Body of pancreas (tissue), 4 donors: ENCODE measurements around the gene GLT8D2. TPM values are rescaled to one million over a fixed set of nuclear protein-coding genes. Genes with fewer than 3 reads are reported as not detected.

Source experiments
- ATAC-seq: fragments of 150-250 bp; one replicate; pipeline ENCODE4 v1.9.1; 2016
- DNase-seq, 4 donors: peaks; one replicate each; pipeline ENCODE4 v3.0.0-alpha.2; 2019
- H3K27ac ChIP-seq, 4 donors: fragments of 200-600 bp; sonication (generic); 1 replicate in 3 of 4; 2 replicates in 1 of 4; pipeline versions ENCODE4 v1.5.1 to v1.6.1; 2016 to 2019; ENCODE audit warnings: mild to moderate bottlenecking in 1 of 4, mixed read lengths in 1 of 4, moderate library complexity in 1 of 4
- H3K27me3 ChIP-seq, 2 donors: fragments of 200-600 bp; sonication (generic); one replicate each; pipeline ENCODE4 v1.6.0; 2016; ENCODE audit warnings: mild to moderate bottlenecking in 1 of 2
- H3K36me3 ChIP-seq, 2 donors: fragments of 200-600 bp; sonication (generic); replicated peaks in 1 of 2; 2 replicates each; pipeline ENCODE4 v1.5.1; 2016; ENCODE audit warnings: low read depth in 2 of 2; ENCODE audit not compliant: insufficient read depth in 1 of 2
- H3K4me1 ChIP-seq: fragments of 200-600 bp; sonication (generic); one replicate; pipeline ENCODE4 v1.6.0; 2016
- H3K4me3 ChIP-seq, 2 donors: fragments of 200-600 bp; sonication (generic); 1 replicate in 1 of 2; 2 replicates in 1 of 2; pipeline ENCODE4 v1.5.1; 2016 to 2019
- H3K9me3 ChIP-seq, 3 donors: fragments of 200-600 bp; sonication (generic); 1 replicate in 2 of 3; 2 replicates in 1 of 3; pipeline ENCODE4 v1.5.1; 2016
- CTCF ChIP-seq, 7 experiments: fragments of 450-650 bp in 4 of 7; fragments of 200-600 bp in 3 of 7; sonication (generic) in 3 of 7; IDR thresholded peaks; one replicate each; pipeline ENCODE4 v1.5.1; 2016 to 2019; ENCODE audit warnings: antibody characterized with exemption in 7 of 7
- POLR2A ChIP-seq, 3 donors: fragments of 450-650 bp; IDR thresholded peaks; one replicate each; pipeline ENCODE4 v1.6.1; 2016; ENCODE audit warnings: antibody characterized with exemption in 3 of 3, mild to moderate bottlenecking in 2 of 3
- WGBS, 2 donors: methylation state at CpG; one replicate each; pipeline ENCODE4 v1.1.5; 2017; 5-methylcytosine and 5-hydroxymethylcytosine counted together
- intact Hi-C: fragments of 100-400 bp; cut with DNase I; formaldehyde crosslinking; loops from one replicate; pipeline ENCODE4 v1.15.1; 2023
- total RNA-seq, 2 donors: library from RNA; depleted of rRNA; stranded (reverse); fragments of >200 nt; gene quantifications; one replicate each; pipeline ENCODE4 v1.1.0, GENCODE V29; 2016

GLT8D2 gene
- total RNA-seq, 2 donors from 2014 or later = 0.99 to 6.0 TPM

GRCh38 chr12:104006929-104007328, 43.1 kb downstream of the GLT8D2 start:
- no peak overlapping the region for H3K27ac ChIP-seq
- intact Hi-C loops = no loop called here
- no peaks in the 10 kb centered on the region for H3K27me3 ChIP-seq
- no peak for TF ChIP-seq CTCF (IDR thresholded peaks at IDR 0.05)
- no peak for TF ChIP-seq POLR2A (IDR thresholded peaks at IDR 0.05)
- H3K9me3 ChIP-seq = no peaks in the 10 kb centered on the region
- no peak overlapping the region for H3K4me3 ChIP-seq
- 35 to 46% methylated on average over 3 of the region's 3 CpGs for WGBS, 2 donors
- DNase-seq (no peak), ATAC-seq (no peak)
- no peaks in the 10 kb centered on the region for H3K36me3 ChIP-seq
- H3K4me1 ChIP-seq = no peaks in the 10 kb centered on the region

- intact Hi-C loops = no loop called here
- H3K27ac ChIP-seq = no peak overlapping the region
- no peaks in the 10 kb centered on the region for H3K36me3 ChIP-seq
- TF ChIP-seq POLR2A (IDR thresholded peaks at IDR 0.05) (no peak), CTCF (IDR thresholded peaks at IDR 0.05) (no peak)
- no peaks in the 10 kb centered on the region for H3K9me3 ChIP-seq
- WGBS, 2 donors = 47 to 55% methylated on average over 2 of the region's 2 CpGs
- DNase-seq = no peak
- no peaks in the 10 kb centered on the region for H3K27me3 ChIP-seq
- no peaks in the 10 kb centered on the region for H3K4me1 ChIP-seq
- no peak for ATAC-seq
- H3K4me3 ChIP-seq = no peak overlapping the region
These were observed 46.4 kb downstream of the GLT8D2 start for GRCh38 chr12:104003596-104003995.

GRCh38 chr12:104002686-104003085, 47.3 kb downstream of the GLT8D2 start:
- WGBS, 2 donors = 90 to 98% methylated on average over 3 of the region's 3 CpGs

GRCh38 chr12:104000807-104001434, 49.1 kb downstream of the GLT8D2 start:
- TF ChIP-seq CTCF (IDR thresholded peaks at IDR 0.05) (no peak), POLR2A (IDR thresholded peaks at IDR 0.05) (no peak)
- Histone ChIP-seq H3K27me3 (no peaks in the 10 kb centered on the region), H3K9me3 (no peaks in the 10 kb centered on the region), H3K27ac (no peak overlapping the region), H3K36me3 (no peaks in the 10 kb centered on the region), H3K4me1 (no peaks in the 10 kb centered on the region), H3K4me3 (no peak overlapping the region)
- ATAC-seq = no peak
- WGBS, 2 donors = 65 to 67% methylated on average over 3 of the region's 3 CpGs
- intact Hi-C loops = no loop called here
- no peak for DNase-seq

More at GRCh38 chr12:104002686-104003085, 47.3 kb downstream of the GLT8D2 start:
- H3K27ac ChIP-seq = no peak overlapping the region
- ATAC-seq (no peak), DNase-seq (no peak)
- no peaks in the 10 kb centered on the region for H3K27me3 ChIP-seq
- no peaks in the 10 kb centered on the region for H3K4me1 ChIP-seq
- no peaks in the 10 kb centered on the region for H3K36me3 ChIP-seq
- intact Hi-C loops = no loop called here
- H3K9me3 ChIP-seq = no peaks in the 10 kb centered on the region
- TF ChIP-seq POLR2A (IDR thresholded peaks at IDR 0.05) (no peak), CTCF (IDR thresholded peaks at IDR 0.05) (no peak)
- no peak overlapping the region for H3K4me3 ChIP-seq

GRCh38 chr12:103998976-103999375, 51.0 kb downstream of the GLT8D2 start:
- Histone ChIP-seq H3K27me3 (no peaks in the 10 kb centered on the region), H3K9me3 (no peaks in the 10 kb centered on the region), H3K4me3 (no peak overlapping the region), H3K36me3 (no peaks in the 10 kb centered on the region), H3K4me1 (no peaks in the 10 kb centered on the region), H3K27ac (no peak overlapping the region)
- no peak for DNase-seq
- no peak for ATAC-seq
- TF ChIP-seq POLR2A (IDR thresholded peaks at IDR 0.05) (no peak), CTCF (IDR thresholded peaks at IDR 0.05) (no peak)
- intact Hi-C loops = no loop called here
- 78% methylated on average over 5 of the region's 5 CpGs for WGBS, 2 donors
